GM21526 (cell line): Measurements from ENCODE around the gene LGR5.

Experiments used
- ATAC-seq: cut with Tn5 transposase; IDR thresholded peaks from one replicate; pipeline ENCODE4 v1.9.1; 2021; ENCODE audit warnings: moderate library complexity; ENCODE audit not compliant: unreplicated experiment, low FRiP score

Gene LGR5

DNA sequence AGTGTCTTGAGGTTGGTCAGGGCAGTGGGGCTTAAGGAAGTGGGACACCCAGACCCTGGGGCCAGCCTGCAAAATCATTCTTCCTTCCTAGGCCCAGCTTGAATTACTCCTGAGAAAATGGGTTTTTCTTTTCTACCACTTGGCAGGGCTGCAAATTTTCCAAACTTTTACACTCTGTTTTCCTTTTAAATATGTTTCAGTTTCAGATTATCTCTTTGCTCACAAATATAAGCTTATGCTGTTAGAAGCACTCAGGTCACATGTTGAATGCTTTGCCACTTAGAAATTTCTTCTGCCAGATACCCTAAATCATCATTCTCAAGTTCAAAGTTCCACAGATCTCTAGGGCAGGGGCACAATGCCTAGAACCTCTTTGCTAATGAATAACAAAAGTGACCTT lies 2.9 kb upstream of the LGR5 start:
- ATAC-seq = no peak

GRCh38 chr12:71438670-71439361 lies 782 bp upstream of the LGR5 start:
- ATAC-seq = no peak

GRCh38 chr12:71439362-71439612 lies 311 bp upstream of the LGR5 start:
- no peak for ATAC-seq

DNA sequence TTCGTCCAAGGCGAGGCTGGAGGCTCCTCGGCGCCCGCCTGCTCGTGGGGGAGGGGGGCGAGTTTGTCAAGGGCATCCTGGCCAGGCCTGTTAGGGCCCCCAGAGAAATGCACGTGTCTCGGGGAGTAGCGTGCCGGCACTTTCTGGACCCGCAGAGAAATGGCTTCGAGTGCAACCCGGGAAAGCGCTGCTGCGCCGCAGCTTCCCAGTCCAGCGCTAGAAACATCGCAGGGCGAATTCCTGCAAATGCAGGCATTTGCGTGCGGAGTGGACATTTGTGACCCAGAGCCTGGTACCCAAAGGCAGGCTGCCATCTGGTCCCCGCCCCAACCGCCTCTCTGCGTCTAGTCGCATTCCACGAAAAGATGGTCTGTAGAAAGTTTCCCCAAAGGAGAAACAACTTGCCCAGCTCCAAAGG lies 756 bp downstream of the LGR5 start:
- ATAC-seq = no peak

- ATAC-seq = no peak
Measured at GRCh38 chr12:71440763-71441748, 1.5 kb downstream of the LGR5 start.

DNA sequence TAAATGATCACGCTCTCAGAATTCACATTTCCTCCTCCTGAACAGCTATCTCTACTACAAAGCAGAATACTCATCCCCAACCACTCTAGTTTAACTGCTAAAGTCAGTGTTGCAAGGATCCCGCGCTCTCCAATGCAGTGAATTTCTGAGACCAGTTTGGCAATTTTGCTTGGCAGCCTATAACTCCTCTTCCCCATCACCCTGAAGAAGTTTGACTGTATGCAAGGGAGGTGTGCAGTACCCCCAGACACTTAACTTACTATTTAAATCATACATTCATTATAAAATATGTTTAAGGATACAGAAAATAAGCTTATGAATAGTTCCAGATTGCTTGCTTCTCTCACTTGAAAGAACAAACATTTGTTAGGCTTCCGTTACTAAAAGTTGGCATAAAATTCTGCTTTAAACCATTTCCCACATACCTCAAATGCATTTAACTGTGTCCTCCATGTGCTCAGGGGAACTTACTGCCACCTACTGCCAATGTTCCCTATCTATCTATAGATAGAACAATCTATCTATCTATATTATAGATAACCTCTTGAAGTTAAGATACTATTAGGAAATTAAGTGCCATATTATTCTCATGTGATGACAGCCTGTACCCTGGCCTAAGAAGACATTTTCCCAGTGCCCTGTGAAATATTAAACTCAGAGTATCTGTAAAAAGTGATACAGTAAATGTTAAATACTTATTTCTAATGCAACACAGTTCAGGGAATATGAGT lies 2.4 kb downstream of the LGR5 start:
- no peak for ATAC-seq

DNA sequence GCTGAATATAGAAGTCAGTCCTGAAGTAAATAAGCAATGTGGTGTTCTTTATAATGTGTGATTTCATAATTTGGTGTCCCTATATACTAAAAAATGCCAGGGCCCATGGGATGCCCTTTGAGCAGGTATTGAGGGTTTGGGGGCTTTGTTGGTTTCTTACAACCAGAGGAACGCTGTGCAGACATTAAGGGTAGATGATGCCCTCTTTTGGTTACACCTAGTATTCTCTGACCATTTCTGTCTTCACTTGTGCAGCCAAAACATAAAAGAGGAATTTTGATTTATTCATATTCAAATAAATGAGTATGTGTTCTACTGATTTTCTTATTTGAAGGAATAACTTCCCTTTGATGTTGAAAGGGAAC lies 3.0 kb downstream of the LGR5 start:
- no peak for ATAC-seq

DNA sequence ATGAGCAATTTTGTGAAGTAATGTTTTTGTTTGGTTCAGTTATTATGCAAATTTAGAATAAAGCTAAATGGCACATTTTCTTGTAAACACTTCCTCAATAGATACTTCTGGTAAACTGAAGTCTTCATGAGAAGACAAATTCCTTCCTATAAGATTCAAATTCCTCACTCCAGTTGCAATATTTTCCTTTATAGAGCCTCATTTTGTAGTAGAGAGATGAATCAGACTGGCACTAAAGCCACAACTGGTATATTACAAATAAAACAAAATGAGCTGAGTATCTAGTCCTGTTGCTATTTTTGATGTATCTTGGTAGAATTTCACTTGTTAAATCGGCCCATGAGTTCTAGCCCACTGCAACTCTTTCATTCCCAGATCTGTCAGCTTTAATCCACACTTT lies 5.5 kb downstream of the LGR5 start:
- no peak for ATAC-seq

DNA sequence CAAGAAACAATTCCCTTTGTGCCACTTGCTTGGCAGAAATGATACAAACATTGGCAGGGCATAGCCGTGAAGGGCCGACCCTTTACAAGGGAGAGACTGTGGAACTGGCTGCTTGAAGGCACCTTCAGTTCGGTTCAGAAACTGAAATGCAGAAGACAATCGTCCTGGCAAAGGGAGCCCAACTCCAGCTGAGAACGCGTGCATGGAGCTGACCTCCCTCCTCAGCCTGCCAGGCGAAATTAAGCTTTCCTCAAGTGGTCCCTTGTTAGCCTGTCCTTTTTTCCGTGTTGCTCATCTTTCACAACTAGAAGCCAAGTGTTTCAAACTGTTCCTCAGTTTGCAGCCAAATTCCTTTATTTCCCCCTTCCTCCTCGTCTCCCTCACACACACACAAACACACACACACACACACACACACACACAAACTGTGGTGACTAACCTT lies 8.1 kb downstream of the LGR5 start:
- no peak for ATAC-seq

GRCh38 chr12:71448150-71448581 lies 8.6 kb downstream of the LGR5 start:
- no peak for ATAC-seq

DNA sequence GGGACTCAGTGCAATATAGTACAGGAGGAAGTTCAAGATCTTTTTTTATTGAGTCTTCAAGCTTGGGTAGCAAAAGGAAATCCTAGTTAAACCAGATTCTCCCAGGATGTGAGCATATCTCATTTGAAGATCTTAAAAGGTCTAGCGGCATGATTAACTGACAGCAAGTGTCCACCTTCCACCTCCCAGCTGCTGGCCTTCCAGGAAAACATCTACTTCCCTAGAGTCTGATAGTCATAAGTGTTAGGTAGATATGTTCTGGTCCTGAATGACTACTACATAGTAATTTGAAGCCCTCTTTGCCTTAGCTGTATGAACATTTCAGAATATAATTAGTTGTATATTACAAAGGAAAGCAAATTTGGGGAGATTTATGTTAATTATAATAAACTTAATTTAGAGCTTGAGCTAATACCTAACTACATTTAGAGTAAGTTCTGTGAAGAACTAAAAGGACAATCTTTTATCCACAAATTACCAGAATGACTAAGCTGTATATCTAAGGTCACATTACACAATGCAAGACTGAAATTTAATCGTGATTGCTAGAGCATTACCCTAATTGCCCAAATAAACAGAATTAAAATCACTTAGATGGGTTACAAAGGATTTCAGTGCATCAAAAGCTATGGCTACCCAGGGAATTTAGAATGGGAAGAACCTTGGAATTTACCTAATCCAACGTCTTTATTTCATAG lies 9.9 kb downstream of the LGR5 start:
- no peak for ATAC-seq

DNA sequence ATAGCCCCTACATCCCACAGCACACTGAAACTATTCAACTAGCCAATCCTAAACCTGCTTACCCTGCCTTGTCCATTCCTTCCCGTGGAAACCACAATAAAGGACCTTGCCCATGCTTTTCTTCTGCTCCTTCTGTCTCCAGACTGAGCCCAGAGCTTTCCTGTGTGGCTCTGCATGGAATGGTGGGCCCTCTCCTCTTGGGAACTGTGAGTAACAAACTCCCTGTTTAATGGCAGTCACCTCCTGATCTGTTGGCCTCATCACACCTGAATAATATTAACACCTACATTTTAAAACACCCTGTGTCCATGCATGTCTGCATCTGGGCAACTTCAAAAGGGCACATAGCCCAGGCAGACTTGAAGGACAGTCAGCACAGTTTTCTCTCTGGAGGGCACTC lies 12.4 kb downstream of the LGR5 start:
- no peak for ATAC-seq

DNA sequence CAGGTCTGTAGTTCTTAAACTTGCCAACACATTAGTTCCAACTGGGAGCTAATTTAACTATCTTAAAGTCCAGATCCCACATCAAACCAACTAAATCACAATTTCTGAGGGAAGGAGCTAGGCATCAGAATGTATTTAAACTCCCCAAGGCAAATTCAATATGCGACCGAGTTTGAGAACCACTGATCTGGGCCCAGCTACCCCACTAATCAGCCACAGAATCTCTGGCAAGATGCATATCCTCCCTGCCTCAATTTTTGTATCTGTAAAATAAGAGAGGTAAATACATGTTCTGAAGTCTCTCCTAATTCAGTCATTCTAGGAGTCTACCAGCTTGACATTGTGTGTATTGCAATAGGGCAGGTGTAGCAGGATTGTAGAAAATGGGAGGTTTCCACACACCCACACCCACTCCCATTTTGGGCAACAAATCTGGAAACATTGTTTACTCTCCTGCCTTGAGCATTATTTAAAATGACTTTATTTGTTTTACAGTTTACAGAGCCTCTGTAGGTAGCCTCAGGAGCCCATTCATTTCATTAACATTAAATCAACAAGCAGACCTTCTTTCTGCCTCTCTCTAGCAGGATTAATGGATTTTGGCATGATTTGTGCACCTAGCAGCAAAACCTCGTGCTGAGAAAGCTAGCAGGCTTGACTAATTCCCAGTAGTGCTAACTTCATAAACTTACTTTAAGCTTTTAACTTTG lies 15.6 kb downstream of the LGR5 start:
- ATAC-seq = no peak

- ATAC-seq = no peak
Measured at GRCh38 chr12:71456316-71456715, 16.7 kb downstream of the LGR5 start.

DNA sequence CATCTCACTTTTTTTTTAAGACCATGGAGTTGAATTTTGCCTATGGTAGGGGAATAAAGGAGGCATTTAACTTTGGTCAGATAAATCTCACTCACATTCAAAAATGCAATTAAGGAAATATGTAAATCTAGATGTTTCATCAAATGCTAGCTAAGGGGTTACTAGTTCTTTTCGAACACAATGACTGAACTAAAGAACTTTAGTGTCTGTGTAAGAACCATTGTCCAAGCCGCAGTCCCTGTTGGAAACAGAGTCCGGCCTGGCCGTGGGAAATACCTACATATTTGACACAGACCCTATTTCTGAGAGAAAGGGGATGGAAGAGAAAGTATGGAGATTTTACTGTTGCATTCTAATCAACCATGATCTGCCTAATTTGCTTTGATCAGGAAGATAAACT lies 17.4 kb downstream of the LGR5 start:
- no peak for ATAC-seq

DNA sequence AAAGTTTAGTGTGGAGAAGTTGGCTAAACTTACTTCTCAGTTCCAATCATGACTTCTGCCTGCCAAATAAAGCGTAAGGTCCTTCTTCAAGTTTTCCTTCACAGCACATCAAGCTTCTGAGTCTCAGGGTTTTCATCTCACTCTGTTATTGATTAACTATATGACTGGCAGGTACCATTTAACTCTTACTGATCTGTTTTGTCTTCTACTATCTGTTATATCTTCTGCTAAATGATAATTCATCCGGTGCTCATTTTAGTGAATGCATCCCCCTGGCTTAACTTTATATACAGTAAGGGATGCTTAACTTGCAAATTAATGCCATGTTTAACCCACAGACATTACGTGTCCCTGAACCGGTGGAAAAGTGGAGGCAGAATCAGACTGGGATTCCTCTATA lies 20.7 kb downstream of the LGR5 start:
- ATAC-seq = no peak

DNA sequence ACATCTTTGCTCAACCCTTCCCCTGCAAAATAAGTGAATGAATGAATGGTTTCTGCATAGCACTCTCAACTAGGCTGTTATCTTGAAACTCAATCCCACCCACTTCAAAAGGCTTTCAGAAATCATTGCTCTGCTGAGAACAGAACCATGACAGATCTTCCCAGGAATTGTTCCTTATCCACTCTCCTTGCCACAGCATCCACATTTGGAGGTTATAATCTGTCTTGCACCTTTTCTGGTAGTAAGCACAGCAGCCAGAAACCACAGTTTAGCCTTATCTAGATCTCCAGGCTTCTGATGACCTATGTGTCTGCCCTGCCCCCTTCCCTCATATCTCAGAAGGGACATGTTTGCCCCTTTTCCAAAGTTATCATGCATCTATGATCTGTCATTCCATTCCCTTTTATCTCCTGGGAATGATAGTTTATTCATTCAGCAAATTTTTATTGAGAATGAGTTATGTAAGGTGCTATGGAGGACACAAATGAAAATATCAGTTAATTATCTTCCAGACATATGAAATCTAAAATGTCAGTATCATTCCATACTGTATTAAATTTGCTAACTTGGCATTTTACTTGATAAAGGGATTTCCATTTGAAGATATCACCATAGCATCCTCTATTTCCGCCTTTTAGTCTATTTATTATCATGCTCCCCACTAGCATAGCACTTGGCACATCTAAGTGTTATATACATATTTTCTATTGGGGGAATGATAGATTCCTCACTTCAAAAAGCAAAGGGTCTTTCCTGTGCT lies 21.4 kb downstream of the LGR5 start:
- ATAC-seq = no peak

DNA sequence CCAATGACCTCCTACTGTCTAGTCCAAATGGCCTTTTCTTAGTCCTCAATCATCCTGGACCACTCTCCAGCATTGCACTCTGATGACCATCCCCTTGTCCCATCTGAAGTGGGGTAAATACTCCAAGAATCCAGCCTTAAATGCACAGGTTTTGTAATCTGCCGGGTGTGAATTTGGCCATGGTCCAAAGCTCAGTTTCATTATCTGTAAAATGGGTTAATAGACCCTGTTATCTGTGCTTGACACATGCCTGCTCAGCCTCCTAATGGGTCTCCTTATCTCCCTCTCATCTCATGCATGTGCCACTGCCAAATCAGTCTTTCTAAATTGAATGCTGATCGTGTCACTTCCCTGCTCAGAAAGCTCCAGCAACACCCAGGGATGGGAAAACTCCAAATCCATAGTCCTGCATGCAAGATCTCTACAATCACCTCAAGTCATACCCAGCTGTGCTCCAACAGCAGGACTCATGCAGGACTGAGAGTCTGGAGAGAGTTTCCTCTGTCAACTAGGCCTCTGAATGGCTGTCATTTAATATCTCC lies 22.3 kb downstream of the LGR5 start:
- no peak for ATAC-seq

DNA sequence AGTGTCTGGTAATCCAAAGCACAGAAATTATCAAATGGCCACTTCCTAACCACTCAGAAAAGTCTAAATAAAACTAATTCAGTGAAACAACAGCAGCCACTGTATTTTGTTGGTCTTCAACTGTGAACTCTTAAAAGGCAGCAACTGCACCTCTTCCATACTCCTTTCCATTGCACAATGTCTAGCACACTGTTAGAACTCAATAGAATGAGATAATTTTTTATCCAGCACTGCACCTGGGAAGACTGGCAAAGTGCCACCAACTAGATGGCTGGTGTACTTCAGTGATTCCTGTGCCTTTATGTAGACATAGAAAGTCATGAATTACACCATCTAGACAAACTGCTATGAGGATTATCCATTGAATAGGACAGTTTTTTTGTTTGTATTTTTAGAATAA lies 26.2 kb downstream of the LGR5 start:
- ATAC-seq = no peak
